Left ventricle myocardium superior (tissue), 1 donor: ENCODE results near the gene OBSCN. TPM values are rescaled to one million over a fixed set of nuclear protein-coding genes. Genes with fewer than 3 reads are reported as not detected.

Experiments used
- ATAC-seq: fragments of 200-7000 bp; cut with Tn5 transposase; one replicate; pipeline ENCODE4 v1.9.1; 2020; ENCODE audit warnings: mild to moderate bottlenecking, moderate library complexity
- DNase-seq: peaks from one replicate; pipeline ENCODE4 v3.0.0-alpha.2; 2020
- intact Hi-C: fragments of 100-400 bp; cut with micrococcal nuclease; formaldehyde crosslinking; loops from one replicate; pipeline ENCODE4 v1.11.0; 2022
- total RNA-seq: library from RNA; stranded (reverse); fragmentation: NEBNext Ultra II Directional; extraction: Animal tissue kit (Norgen Biotek cat#: 25700); gene quantifications from one replicate; pipeline ENCODE4 v1.2.1, GENCODE V29; 2021
- donor health status: DM: no; HTN: yes; CAD: no; lungs with severe emphysema.

OBSCN gene
- total RNA-seq, 1 donor from 2014 or later, result 316 TPM

- intact Hi-C loops, result no loop called here
- peak; percentile 24 for DNase-seq
- no peak for ATAC-seq
These were observed 144.0 kb downstream of the OBSCN start for GRCh38 chr1:228351850-228352249.

GRCh38 chr1:228352677-228353481 lies 145.0 kb downstream of the OBSCN start:
- intact Hi-C loops, result no loop called here
- DNase-seq, result peak; percentile 28

GRCh38 chr1:228353601-228354371 lies 145.9 kb downstream of the OBSCN start:
- intact Hi-C loops, result no loop called here
- ATAC-seq, result no peak
- peak; percentile 24 for DNase-seq

More at GRCh38 chr1:228352677-228353481, 145.0 kb downstream of the OBSCN start:
- no peak for ATAC-seq

DNA sequence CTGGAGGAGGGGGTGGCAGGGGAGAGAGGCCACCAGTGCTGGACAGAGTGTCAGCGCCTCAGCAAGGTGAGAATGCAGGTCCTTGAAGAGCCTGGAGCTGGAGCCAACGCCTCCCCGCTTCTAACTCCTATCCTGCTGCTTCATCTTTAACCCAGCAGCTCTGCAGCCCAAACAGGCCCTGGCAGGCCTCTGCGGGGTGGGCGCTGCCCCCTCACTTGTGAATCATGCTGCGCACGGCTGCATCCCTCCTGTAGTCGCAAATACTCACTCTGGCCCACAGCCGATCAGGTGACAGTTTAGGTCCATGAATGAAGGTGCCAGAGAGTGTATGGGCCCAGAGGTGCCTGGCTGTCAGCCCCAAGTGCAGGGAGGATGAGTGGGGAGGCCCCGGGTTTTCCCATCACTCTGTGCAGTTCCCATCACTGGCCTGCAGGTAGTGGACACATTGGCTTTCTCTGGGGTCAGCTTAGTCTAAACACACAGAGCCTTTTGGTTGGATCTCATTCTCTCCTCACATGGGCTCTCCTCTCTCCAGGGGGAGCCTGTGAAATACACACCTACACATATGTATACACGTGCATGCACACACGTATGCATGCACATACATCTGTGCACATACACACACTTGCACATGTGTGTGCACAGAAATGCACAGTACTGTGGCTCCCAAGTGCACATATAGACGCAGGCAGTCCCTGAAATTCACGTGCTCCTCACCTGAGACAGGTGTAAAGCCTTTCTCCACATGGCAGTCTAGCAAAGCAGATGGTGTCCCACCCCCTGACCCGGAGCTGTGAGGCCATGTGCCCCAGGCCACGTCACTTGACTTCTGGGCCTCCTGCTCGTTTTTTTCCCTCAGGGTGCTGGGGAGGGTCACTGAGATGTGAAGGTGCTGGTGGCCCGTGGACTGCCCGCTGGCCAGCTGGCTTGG lies 146.8 kb downstream of the OBSCN start:
- intact Hi-C loops, result no loop called here
- ATAC-seq, result no peak
- DNase-seq, result peak; percentile 24

GRCh38 chr1:228356897-228357680 lies 149.2 kb downstream of the OBSCN start:
- intact Hi-C loops, result no loop called here
- DNase-seq (peak; percentile 25), ATAC-seq (no peak)

- peak; percentile 0 for ATAC-seq
- DNase-seq, result peak; percentile 14
- intact Hi-C loops, result no loop called here
These were observed 150.4 kb downstream of the OBSCN start for GRCh38 chr1:228358039-228358763.

GRCh38 chr1:228358764-228359612 lies 151.1 kb downstream of the OBSCN start:
- peak; percentile 74 for DNase-seq
- ATAC-seq, result peak; percentile 33
- intact Hi-C loops, result no loop called here

DNA sequence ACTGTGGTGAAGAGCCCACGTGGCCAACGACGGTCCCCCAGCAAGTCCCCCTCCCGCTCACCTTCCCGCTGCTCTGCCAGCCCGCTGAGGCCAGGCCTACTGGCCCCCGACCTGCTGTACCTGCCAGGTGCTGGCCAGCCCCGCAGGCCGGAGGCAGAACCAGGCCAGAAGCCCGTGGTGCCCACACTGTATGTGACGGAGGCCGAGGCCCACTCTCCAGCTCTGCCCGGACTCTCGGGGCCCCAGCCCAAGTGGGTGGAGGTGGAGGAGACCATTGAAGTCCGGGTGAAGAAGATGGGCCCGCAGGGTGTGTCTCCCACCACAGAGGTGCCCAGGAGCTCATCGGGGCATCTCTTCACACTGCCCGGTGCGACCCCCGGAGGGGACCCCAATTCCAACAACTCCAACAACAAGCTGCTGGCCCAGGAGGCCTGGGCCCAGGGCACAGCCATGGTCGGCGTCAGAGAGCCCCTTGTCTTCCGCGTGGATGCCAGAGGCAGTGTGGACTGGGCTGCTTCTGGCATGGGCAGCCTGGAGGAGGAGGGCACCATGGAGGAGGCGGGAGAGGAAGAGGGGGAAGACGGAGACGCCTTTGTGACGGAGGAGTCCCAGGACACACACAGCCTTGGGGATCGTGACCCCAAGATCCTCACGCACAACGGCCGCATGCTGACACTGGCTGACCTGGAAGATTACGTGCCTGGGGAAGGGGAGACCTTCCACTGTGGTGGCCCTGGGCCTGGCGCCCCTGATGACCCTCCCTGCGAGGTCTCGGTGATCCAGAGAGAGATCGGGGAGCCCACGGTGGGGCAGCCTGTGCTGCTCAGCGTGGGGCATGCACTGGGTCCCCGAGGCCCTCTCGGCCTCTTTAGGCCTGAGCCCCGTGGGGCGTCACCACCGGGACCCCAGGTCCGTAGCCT lies 152.0 kb downstream of the OBSCN start:
- intact Hi-C loops, result no loop called here
- DNase-seq (peak; percentile 48), ATAC-seq (peak; percentile 6)

DNA sequence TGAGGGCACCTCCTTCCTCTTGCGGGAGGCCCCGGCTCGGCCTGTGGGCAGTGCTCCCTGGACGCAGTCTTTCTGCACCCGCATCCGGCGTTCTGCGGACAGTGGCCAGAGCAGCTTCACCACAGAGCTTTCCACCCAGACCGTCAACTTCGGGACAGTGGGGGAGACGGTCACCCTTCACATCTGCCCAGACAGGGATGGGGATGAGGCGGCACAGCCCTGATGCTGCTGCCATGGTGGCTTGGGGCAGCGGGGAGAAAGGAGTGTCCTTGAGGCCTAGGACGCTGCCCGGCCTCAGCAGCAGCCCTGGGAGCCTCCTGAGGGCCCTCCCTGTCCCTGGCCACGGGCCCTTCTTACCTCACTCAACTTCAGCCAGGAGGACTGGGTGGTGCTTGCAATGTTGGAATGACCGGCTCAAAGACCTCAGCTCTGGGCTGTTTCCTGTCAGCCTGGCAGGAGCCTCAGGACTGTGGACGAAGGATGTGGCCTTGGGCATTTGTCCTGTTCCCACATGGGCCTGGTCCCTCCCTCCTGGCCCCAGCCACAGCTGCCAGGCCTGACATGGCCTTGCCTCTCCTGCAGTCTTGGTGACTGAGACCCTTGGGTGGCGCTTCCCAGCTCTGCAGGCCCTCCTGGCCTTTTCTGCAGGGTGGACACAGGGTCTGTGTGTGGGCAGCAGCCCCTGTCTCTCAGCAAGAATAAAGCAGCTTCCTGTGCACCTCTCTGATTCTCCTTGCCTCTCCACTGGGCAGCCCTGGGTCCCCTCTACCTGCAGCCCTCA lies 152.9 kb downstream of the OBSCN start:
- intact Hi-C loops, result no loop called here
- peak; percentile 64 for DNase-seq
- ATAC-seq, result peak; percentile 38

DNA sequence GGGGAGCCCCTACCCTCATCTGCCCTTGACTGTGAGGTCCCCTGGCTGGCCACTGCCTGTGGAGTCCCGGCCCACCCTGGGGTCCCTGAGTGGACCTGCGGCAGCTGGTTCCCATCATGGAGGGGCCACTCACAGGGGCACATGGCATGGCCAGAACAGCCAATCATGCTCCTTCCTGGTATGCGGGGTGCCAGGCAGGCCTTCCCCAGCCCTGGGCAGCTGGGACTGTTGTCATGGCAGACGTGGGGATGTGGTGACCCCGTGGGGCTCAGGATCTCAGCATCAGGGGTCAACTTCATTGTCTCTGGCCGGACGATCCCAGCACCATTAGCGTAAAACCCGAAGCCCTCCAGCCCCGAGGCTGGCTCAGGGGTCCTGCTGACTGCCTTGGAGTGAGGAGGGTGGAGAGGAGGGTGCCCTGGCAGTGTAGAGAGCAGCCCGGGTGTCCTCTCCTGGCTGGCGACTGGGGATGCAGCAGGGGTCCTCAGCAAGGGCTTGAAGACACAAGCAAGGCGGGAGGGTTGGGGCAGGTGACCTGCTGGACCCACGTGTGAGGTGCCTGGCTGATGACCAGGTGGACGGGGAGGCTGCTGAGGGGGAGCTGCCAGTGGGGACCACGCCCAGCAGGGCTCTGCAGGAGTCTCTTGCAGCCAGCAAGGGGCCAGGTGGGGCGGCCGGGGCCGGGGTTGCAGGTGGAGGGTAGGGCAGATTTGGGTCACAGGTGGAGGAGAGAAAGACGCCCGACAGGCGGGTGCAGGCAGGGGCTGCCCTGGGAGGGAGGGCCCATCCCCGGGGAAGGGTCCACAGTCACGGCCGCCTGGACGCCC lies 153.7 kb downstream of the OBSCN start:
- ATAC-seq (peak; percentile 7), DNase-seq (peak; percentile 54)
- intact Hi-C loops, result no loop called here

- intact Hi-C loops, result no loop called here
- peak; percentile 30 for DNase-seq
- no peak for ATAC-seq
These were observed 154.5 kb downstream of the OBSCN start for GRCh38 chr1:228362141-228362883.

- DNase-seq (no peak), ATAC-seq (no peak)
- intact Hi-C loops, result no loop called here
These were observed 155.1 kb downstream of the OBSCN start for GRCh38 chr1:228362884-228363450.

DNA sequence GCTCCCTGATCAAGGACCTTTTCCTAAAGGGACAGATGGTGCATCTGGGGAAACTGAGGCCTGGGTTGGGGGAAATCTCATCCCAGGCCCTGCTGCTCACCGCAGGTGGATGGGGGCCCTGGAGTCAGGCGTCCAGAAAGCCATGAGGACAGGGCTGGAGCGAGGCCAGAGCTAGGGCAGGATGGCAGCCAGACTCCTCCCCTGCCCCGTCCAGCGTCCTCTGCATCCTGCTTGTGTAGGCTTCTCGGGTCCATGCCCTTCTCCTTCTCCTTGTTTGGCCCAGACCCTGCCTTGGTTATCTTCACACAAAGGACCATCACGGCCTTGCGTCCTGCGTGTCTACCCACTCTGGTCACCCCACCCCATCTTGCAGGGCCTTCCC lies 155.8 kb downstream of the OBSCN start:
- DNase-seq, result peak; percentile 71
- intact Hi-C loops, result no loop called here
- no peak for ATAC-seq
